Suprapubic skin (tissue), 3 donors: ENCODE data around the gene BFSP2.

Experiments used
- POLR2A ChIP-seq, 2 donors: fragments of 450-650 bp; IDR thresholded peaks; one replicate each; pipeline ENCODE4 v1.6.1; 2017; ENCODE audit warnings: antibody characterized with exemption in 2 of 2, mild to moderate bottlenecking in 2 of 2, moderate library complexity in 2 of 2
- TF ChIP-seq, protein P1 (sequence below), 2 donors: fragments of 200-600 bp in 1 of 2; fragments of 450-650 bp in 1 of 2; sonication (generic) in 1 of 2; IDR thresholded peaks; one replicate each; pipeline ENCODE4 v1.5.1; 2016 to 2019; ENCODE audit warnings: antibody characterized with exemption in 2 of 2, mild to moderate bottlenecking in 1 of 2, moderate library complexity in 1 of 2

DNA sequence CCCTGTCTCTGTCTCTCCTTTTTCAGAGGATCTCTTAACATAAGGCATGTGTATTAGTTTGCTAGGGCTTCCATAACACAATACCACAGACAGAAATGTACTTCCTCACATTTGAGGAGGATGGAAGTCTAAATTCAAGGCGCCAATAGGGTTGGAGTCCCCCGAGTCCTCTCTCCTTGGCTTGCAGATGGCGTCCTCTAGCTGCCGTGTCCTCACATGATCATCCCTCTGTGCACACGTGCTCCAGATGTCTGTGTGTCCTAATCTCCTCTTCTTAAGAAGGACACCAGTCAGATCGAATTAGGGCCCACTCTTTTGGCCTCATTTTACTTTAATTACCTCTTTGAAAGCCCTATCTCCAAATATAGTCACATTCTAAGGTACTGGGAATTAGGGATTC, 23.0 kb upstream of the BFSP2 start:
- no peak for TF ChIP-seq POLR2A (IDR thresholded peaks at IDR 0.05)
- TF ChIP-seq, protein P1, sequence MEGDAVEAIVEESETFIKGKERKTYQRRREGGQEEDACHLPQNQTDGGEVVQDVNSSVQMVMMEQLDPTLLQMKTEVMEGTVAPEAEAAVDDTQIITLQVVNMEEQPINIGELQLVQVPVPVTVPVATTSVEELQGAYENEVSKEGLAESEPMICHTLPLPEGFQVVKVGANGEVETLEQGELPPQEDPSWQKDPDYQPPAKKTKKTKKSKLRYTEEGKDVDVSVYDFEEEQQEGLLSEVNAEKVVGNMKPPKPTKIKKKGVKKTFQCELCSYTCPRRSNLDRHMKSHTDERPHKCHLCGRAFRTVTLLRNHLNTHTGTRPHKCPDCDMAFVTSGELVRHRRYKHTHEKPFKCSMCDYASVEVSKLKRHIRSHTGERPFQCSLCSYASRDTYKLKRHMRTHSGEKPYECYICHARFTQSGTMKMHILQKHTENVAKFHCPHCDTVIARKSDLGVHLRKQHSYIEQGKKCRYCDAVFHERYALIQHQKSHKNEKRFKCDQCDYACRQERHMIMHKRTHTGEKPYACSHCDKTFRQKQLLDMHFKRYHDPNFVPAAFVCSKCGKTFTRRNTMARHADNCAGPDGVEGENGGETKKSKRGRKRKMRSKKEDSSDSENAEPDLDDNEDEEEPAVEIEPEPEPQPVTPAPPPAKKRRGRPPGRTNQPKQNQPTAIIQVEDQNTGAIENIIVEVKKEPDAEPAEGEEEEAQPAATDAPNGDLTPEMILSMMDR (IDR thresholded peaks at IDR 0.05) = no peak
